Glomerular visceral epithelial cell (primary cell): Measurements from ENCODE around the gene FUT9.
"Not testable (repeated sequence)": the region's sequence is repeated elsewhere in the genome, so short reads cannot be mapped to it uniquely, and the experiment has no call there.

Experiments used
- DNase-seq: peaks from one replicate; pipeline ENCODE4 v3.0.0-alpha.2; 2016; ENCODE audit errors: extremely low spot score

FUT9 gene

DNA sequence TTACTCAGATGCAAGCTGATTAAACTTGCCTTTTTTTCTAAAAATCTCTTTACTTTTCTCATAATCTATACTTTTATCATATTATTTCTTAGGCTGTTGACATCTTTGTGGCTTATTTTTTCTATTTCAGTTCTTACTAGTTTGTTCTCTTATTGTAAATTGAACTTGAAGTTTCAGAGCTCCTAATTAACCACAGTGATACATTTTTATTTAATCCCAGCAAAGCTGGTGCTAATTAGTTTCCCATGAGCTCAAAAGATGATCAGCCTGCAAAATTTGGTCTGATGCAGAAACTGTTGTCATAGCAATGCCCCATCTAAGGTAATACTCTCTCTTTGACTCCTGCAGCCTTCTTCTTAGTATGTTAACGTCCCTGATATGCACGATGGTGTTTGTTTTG is 170.3 kb downstream of the FUT9 start:
- no peak for DNase-seq

DNA sequence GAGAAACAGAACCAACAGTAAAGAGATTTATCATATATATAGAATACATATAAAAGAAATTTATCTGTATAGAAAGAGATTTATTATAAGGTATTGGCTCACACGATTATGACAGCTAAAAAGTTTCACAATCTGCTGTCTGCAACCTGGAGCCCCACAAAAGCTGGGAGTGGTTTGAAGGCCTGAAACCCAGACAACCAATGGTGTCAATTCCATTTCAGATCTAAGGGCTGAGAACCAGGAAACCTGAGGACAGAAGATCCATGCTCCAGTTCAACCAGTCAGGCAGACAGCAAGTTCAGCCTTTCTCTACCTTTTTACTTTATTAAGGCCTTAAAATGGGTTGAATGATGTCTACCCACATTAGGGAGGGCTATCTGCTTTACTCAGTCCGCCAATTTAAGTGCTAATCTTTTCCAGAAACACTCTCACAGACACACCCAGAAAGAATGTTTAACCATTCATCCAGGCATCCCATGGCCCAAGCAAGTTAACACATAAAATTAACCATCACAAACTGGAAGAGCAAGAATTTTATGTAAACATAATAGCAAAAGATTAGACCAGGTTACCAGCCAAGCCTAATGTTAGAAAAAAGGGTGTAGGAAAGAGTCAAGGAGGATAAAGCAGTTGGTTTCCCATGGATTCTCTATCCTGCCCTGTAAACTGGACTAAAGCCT is 170.9 kb downstream of the FUT9 start:
- DNase-seq: no peak

DNA sequence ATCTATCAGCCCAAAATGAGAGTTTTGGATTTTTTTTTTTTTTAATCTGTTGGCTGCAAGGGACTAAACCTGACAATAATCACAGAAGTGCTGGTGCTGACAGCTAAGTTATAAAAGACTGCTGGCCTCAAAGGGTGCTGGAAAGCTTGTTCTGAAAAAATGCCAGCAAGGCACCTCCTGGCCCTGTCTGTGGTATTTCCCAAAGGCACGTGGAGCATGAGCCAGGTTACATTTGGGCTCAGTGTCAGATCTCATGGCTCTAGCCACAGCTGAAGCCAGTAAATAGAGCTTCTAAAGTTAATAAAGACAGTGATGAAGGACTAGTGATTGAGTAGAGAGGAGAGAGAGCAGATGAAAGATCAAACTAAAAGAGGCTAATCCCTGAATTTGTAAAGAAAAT is 178.9 kb downstream of the FUT9 start:
- DNase-seq: no peak

DNA sequence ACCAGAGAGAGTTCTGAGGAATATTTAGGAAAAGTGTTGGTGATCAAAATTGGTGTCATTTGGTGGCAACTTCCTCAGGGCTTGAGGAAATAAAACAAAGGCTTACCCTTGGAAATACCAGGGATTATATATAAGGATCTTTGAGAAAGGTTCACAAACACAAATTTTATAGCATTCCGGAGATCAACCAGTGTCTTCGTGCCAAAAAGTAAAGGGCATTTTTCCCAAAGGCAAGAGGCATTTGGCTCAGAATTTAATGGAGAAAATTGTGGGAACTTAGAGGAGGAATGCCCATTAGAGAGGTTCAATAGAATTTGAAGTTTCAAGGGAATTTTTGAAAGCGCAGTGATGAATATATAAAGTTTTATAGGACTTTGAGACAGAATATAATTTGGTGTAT is 179.5 kb downstream of the FUT9 start:
- DNase-seq: no peak

DNA sequence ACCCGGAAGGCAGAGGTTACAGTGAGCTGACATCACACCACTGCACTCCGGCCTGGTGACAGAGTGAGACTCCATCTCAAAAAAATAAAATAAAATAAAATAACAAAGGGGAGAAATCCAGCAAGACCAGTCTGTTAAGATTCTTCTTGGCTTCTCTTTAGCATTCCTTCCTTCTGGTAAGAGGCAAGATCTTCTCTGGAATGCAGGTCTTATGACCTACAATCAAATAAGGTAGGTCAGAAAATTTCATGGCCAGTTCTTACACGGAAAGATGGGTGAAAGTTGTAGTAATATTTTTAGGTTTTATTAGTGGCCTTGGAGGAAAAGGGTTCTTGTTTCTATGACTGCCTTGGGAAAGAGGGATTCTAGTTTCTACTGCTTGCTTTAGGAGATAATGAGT is 180.9 kb downstream of the FUT9 start:
- no peak for DNase-seq

DNA sequence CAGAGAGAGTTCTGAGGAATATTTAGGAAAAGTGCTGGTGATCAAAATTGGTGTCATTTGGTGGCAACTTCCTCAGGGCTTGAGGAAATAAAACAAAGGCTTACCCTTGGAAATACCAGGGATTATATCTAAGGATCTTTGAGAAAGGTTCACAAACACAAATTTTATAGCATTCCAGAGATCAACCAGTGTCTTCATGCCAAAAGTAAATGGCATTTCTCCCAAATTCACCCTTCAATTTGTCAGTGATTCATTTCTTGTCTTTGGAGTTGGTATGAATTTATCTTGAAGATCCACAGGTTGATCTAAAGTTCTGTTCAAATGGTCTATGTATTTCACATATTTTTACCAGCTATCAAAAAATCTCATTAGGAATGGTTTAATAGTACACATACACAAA is 181.5 kb downstream of the FUT9 start:
- DNase-seq: no peak

DNA sequence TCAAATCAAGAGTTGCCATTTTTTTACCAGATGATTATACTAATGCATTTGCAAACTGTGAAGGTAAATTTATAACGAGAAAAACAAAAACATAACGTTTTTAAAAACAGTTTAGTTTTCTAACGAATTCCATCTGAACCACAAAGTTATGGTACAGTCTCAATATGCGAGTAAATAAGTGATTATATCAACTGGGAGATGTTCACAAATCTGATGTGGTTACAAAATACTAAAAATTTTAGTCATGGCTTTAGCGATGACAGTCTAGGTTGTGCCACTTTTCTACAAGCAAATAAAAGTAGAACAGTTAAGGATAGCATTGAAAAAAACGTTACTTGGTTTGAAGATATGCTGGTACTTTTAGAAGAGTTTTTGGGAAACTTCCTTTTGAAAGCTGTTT is 186.8 kb downstream of the FUT9 start:
- no peak for DNase-seq

DNA sequence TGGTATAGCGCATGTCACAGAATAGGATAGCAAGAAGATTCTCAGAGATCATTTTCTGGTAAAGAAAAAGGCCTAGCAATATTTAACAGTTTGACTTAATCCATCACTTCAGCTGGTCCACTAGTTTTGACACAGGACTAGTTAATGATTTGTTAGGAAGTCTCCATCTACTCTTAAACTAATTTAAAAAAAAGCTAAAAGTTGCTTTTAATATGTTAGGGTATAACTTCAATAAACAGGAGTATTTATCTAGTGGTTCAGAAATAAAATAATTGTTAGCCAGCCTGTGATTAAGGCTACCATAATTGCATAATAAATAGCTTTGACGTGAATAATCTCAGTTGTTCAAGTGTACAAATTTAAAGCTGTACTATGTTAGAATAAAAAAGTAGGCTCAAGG is 195.6 kb downstream of the FUT9 start:
- no peak for DNase-seq

DNA sequence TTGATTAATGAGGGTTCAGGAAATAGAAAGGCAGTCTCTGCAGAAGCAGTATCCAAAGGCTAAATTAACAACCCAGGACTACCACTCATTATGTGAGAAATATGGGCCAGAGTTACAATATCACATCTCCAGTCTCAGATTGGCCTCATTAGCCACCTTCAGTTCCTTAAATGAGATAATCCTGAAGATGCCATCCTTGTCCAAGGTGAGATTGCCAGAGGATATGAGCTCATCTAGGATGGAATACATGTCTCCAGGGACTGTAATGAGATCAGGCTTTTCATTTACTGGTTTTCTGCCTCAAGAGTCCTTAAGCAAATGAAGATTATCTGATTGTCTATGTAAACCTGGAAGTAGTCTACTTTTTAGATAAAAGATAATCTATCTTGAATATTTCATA is 196.3 kb downstream of the FUT9 start:
- peak; percentile 6 for DNase-seq

DNA sequence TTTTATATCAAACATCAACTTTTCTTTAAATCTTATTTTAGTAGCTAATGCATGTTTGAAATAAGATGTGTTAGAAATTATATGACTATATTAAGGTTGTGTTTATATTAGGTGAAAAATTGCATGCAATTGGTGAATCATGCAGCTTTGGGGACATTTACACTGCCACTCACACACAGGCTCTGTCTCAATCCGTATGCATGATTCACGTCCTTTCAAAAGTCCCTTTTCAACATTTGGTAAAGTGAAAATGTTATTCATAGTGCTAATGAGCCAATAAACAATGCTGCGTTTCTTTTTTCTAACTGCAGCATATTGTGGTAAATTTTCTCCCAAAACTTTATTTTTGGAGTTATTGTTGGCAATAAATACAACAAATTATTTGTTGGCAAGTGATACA is 198.0 kb downstream of the FUT9 start:
- no peak for DNase-seq

DNA sequence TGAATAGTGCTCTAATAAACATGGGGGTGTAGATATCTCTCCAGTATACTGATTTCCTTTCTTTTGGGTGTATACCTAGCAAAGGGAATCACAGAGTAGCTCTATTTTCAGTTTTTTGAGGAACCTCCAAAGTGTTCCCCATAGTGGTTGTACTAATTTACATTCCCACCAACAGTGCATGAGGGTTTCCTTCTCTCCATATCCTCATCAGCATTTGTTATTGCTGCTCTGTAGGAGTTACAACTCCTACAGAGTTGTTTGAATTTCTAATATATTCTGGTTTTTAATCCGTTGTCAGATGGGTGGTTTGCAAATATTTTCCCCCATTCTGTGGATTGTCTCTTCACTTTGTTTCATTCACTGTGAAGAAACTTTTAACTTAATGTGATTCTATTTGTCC is 207.9 kb downstream of the FUT9 start:
- no peak for DNase-seq

DNA sequence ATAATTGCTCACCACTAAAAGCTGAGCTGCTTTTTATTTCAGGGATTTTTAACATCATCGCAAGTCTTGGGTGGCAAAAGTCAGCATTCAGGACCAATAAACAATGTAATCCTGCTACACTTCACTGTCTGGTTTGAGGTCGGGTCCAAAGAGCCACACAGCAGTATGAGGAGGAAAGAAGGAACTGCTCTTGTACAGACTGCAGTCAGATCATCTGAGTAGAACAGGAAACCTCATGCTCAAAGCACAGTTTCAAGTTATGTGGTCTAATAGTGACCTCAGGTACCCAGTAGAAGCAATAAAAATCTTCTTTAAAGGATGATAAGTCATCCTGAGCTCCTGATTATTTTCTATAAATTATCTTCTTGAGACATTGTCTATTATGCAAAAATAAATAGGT is 211.4 kb downstream of the FUT9 start:
- DNase-seq: no peak

DNA sequence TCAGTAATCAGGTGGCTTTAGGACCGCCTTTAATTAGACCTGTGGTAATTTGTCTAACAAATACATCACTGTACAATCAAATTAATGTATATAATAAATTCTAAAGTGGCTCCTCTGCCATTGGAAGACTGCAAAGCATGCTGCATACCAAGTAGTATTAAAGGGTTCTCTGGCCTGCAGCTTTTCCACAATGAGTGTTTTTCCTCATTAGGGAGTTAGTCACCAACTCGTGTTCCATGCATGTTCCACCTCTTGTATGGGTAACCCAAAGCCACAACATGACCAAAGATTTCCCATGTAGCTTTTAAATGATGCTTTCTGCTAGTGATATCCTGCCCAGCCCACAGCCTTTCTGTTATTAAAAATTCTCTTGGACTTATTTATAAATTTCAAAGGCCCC is 218.7 kb downstream of the FUT9 start:
- DNase-seq: peak; percentile 39

DNA sequence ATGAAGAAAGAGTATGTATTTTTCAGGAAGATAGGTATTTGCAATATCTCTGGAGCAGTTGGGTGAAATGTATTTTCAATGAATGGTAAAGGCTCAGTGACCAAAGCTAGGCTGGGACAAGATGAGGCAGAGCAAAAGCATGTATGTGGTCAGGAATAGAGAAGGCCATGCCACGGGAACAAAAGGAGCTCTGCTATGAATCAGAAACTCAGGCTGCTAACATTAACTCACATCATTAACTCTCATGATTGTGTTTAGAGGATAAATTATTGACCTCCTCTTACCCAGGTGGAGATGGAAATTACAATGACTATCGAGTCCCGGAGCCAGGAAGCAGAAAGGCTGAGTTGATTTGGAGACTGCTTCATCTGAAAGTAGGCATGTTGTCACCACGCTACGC is 220.2 kb downstream of the FUT9 start:
- DNase-seq: peak; percentile 93

DNA sequence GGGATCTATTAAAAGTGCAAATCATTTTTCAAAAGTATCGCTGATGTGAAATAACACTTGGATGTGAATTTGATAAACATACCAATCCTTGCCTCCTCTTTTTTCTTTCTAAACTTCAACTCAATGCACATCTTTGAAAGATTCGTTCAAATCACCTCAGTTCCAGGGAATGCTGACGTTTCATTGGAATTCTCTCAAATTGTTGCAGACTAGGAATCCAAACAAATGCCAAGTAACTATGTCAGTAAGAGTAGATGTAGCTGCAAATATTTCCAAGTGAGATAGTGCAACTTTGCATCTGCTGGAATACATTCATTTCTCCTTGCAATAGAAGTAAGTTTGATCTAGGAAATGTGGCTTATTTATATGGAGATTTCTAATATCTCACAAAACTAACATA is 220.7 kb downstream of the FUT9 start:
- peak; percentile 46 for DNase-seq

DNA sequence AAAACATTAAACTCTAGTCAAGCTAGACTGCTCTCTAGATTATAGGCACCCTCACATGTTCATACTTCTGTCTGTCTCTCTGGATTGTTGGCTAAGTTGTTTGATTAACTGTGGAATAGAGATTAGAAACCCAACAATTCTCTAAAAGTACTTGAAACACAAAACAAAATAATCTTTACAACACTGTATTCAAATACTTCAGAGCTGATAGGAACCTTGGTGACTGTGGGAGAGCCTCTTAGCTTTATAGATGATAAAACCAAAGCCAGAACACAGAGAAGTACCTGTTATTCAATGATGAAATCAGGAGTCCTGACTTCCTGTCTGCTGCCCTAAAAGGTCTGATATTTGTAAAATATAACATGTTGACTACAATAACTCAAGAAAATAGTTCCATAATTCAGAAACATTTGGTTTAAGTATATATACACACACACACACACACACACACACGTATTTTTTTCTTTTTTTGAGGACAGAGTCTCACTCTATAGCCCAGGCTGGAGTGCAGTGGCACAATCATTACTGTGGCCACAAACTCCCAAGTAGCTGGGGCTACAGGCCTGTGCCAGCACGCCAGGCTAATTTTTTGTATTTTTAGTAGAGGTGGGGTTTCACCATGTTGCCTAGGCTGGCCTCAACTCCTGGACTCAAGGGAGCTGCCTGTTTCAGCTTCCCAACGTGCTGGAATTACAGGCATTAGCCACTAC is 222.0 kb downstream of the FUT9 start:
- DNase-seq: no peak

DNA sequence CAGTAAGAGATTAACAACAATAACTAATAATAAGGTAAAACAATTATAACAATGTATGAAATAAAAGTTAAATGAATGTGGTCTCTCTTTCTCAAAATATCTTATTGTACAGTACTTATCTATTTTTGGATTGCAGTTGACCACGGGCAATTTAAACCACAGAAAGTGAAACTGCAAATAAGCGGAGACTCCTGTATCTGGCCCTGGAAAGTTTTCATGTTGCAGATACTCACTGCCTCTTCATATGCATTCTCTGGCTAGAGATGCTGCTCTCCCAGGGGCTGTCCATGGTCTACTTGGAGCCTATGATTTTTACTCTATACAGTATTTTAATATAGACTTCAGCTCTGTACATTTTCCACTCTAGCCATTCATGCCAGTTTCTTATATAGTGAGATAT is 230.8 kb downstream of the FUT9 start:
- no peak for DNase-seq

DNA sequence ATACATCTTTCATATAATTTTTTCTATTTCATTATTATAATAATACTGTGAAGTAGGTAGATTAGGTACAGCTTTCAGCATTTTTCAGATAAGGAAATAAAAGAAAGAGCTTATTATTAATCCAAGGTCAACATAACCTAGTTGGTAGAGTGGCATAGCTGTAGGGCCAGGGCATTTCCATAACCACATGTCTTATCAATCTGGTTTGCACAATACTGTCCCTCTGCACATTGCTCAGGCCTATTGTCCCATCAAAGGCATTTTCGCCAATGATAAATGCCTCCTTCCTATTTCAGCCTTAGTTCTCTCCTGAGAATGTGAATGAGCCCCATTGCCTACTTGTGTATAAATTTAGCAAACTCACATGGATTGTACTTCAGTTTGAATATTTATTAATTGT is 234.0 kb downstream of the FUT9 start:
- no peak for DNase-seq

DNA sequence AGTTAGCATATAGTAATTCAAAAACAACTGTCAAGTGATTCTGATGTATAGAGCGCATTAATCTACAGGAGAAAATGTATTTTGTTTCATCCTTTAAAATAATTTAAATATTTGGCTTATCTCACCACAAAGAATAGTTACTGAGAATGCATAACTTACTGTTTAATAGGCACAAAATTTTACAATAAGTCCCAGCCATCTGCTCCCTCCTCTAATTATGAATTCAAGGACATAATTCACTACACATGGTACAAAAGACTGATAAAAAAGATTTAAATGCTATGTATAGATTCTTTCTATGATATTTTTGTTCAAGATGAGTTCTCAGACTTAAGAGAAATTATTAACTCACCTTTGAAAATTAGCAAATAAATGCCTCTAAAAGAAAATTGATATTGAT is 242.0 kb downstream of the FUT9 start:
- DNase-seq: no peak

DNA sequence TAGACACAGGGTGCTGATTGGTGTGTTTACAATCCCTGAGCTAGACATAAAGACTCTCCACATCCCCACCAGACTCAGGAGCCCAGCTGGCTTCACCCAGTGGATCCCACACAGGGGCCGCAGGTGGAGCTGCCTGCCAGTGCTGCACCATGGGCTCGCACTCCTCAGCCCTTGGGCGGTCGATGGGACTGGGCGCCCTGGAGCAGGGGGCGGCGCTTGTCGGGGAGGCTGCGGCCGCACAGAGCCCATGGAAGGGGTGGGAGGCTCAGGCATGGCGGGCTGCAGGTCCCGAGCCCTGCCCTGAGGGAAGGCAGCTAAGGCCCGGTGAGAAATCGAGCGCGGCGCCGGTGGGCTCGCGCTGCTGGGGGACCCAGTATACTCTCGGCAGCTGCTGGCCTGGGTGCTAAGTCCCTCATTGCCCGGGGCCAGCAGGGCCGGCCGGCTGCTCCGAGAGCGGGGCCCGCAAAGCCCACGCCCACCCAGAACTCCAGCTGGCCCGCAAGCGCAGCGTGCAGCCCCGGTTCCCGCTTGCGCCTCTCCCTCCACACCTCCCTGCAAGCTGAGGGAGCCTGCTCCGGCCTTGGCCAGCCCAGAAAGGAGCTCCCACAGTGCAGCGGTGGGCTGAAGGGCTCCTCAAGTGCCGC is 245.1 kb downstream of the FUT9 start:
- DNase-seq: not testable (repeated sequence)
